Measurements from ENCODE around the gene SLIT1.

SLIT1 gene

GRCh38 chr10:97072851-97073665 lies 112.7 kb downstream of the SLIT1 start:
- peaks cover 0 to 89% of the 10 kb centered on the region in 2 donors for H3K27me3 ChIP-seq
- H3K36me3 ChIP-seq: no peaks in the 10 kb centered on the region
- TF ChIP-seq, protein P1, sequence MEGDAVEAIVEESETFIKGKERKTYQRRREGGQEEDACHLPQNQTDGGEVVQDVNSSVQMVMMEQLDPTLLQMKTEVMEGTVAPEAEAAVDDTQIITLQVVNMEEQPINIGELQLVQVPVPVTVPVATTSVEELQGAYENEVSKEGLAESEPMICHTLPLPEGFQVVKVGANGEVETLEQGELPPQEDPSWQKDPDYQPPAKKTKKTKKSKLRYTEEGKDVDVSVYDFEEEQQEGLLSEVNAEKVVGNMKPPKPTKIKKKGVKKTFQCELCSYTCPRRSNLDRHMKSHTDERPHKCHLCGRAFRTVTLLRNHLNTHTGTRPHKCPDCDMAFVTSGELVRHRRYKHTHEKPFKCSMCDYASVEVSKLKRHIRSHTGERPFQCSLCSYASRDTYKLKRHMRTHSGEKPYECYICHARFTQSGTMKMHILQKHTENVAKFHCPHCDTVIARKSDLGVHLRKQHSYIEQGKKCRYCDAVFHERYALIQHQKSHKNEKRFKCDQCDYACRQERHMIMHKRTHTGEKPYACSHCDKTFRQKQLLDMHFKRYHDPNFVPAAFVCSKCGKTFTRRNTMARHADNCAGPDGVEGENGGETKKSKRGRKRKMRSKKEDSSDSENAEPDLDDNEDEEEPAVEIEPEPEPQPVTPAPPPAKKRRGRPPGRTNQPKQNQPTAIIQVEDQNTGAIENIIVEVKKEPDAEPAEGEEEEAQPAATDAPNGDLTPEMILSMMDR (IDR thresholded peaks at IDR 0.05): peak; percentile 76 to 94
- intact Hi-C loops (cut with DNase I; ENCODE audit: low total_unique reads): loop anchor here (10.0 kb wide), 1 partner anchor 142 kb away; no protein-coding TSS in a partner anchor
- no peak overlapping the region for H3K4me3 ChIP-seq
- H3K4me1 ChIP-seq: no peaks in the 10 kb centered on the region
- H3K9me3 ChIP-seq: peaks cover 0 to 6% (median 6%) of the 10 kb centered on the region in 3 donors
- no peak overlapping the region for H3K27ac ChIP-seq
- DNase-seq: peak; percentile 79 to 85

- TF ChIP-seq, protein P1 (IDR thresholded peaks at IDR 0.05): no peak
- DNase-seq: no peak
- Histone ChIP-seq H3K36me3 (no peaks in the 10 kb centered on the region), H3K4me1 (no peaks in the 10 kb centered on the region), H3K27ac (no peak overlapping the region), H3K9me3 (peaks cover 0 to 6% (median 6%) of the 10 kb centered on the region in 3 donors), H3K4me3 (no peak overlapping the region), H3K27me3 (peaks cover 0 to 91% of the 10 kb centered on the region in 2 donors)
- intact Hi-C loops (cut with DNase I; ENCODE audit: low total_unique reads): loop anchor here (10.0 kb wide), 1 partner anchor 143 kb away; no protein-coding TSS in a partner anchor
Observed at GRCh38 chr10:97071496-97071895, 114.3 kb downstream of the SLIT1 start.

DNA sequence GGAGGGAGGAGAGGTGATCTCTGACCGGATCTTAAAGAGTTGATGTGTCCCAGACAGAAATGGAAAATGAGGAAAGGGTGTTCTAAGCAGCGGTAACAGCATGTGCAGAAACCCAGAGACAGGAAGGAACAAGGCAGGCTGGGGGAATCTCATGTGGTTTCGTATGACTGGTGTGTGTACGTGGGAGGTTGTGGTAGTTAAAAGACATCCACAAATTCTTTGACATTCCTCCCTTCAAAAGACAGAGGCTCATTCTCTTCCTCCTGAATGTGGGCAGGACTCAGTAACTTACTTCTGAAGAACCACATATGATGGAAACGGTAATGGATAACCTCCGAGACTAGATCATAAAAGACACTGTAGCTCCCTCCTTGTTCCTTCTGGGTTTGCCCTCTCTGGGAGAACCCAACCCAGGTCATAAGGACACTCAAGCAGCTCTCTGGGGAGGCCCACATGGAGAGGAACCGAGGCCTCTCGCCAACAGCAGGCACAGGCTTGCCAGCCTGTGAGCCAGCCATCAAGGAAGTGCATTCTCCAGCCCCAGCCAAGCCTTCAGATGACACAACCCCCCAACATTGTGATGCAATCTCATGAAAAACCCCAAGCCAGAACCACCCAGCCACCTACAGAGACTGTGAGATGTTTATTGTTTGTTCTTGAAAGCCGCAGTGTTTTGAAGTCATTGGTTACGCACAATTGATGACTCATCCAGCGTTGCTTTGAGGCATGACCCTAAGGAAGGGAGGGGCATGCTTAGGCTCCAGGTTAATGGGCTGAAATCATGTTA lies 116.0 kb downstream of the SLIT1 start:
- Histone ChIP-seq H3K27me3 (peaks cover 0 to 83% of the 10 kb centered on the region in 2 donors), H3K9me3 (peaks cover 0 to 6% (median 6%) of the 10 kb centered on the region in 3 donors), H3K4me1 (no peaks in the 10 kb centered on the region), H3K27ac (no peak overlapping the region), H3K4me3 (no peak overlapping the region), H3K36me3 (no peaks in the 10 kb centered on the region)
- intact Hi-C loops (cut with DNase I; ENCODE audit: low total_unique reads): loop anchor here (10.0 kb wide), 2 partner anchors 145 to 295 kb away; no protein-coding TSS in a partner anchor
- no peak for DNase-seq
- TF ChIP-seq, protein P1 (IDR thresholded peaks at IDR 0.05): no peak

GRCh38 chr10:97069026-97069425 lies 116.7 kb downstream of the SLIT1 start:
- H3K27me3 ChIP-seq: peaks cover 0 to 83% of the 10 kb centered on the region in 2 donors
- H3K9me3 ChIP-seq: peaks cover 0 to 6% (median 6%) of the 10 kb centered on the region in 3 donors
- no peaks in the 10 kb centered on the region for H3K4me1 ChIP-seq
- intact Hi-C loops (cut with DNase I; ENCODE audit: low total_unique reads): loop anchor here (10.0 kb wide), 1 partner anchor 296 kb away; no protein-coding TSS in a partner anchor
- no peak overlapping the region for H3K4me3 ChIP-seq
- TF ChIP-seq, protein P1 (IDR thresholded peaks at IDR 0.05): no peak
- DNase-seq: no peak
- no peaks in the 10 kb centered on the region for H3K36me3 ChIP-seq
- H3K27ac ChIP-seq: no peak overlapping the region

DNA sequence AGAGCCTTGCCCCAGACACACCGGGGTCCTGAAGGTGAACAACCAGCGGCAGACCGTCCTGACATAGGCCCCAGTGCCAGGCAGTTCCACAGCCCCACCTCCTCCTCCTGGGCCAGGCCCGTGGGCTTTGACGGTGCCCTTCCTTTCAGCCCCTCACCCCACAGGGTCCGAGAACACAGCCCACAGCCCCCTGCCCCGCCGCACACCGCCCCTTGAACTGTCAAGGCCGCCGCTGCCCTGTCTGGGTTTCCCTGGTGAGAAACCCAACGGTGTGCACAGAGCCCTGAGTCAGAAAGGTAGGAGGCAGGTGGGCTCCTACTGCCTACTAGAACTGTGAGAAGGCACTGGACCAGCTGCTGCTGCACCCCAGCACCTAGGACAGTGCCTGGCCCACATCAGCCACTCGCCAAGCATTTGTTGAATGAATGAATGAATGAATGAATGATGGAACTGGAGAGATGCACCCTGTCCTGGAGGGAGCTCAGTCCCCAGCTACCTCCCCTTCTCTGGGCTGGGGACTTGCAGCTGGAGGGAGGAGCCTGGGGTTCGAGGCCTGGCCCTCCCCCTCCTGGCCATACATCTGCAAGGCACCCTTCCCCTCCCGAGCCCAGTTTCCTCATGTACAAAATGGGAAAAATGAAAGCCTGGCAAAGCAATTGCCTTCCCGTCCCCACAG lies 117.9 kb downstream of the SLIT1 start:
- intact Hi-C loops (cut with DNase I; ENCODE audit: low total_unique reads): loop anchor here (10.0 kb wide), 1 partner anchor 297 kb away; no protein-coding TSS in a partner anchor
- Histone ChIP-seq H3K36me3 (no peaks in the 10 kb centered on the region), H3K27ac (no peak overlapping the region), H3K27me3 (peaks cover 0 to 80% of the 10 kb centered on the region in 2 donors), H3K9me3 (peaks cover 0 to 6% (median 6%) of the 10 kb centered on the region in 3 donors), H3K4me3 (no peak overlapping the region), H3K4me1 (no peaks in the 10 kb centered on the region)
- DNase-seq: no peak
- TF ChIP-seq, protein P1 (IDR thresholded peaks at IDR 0.05): no peak
